HepG2 (cell line): ENCODE measurements around the gene FAM222B. TPM values are rescaled to one million over a fixed set of nuclear protein-coding genes. Genes with fewer than 3 reads are reported as not detected.

ENCODE experiments used
- HNRNPK ChIP-seq: fragments of 200-400 bp; formaldehyde crosslinking; IDR thresholded peaks from 2 replicates; pipeline ENCODE4 v1.6.1; 2018; ENCODE audit warnings: low read length, low read depth, moderate library complexity, mild to moderate bottlenecking; ENCODE audit not compliant: poor library complexity, severe bottlenecking
- KDM2A ChIP-seq: sonication (generic); formaldehyde crosslinking; IDR thresholded peaks from 2 replicates; pipeline ENCODE4 v1.4.0; 2020; ENCODE audit warnings: low read depth, missing genetic modification reagents, borderline replicate concordance
- KLF12 ChIP-seq: sonication (generic); formaldehyde crosslinking; IDR thresholded peaks from 2 replicates; pipeline ENCODE4 v1.4.0; 2020; ENCODE audit warnings: missing genetic modification reagents, borderline replicate concordance
- MAZ ChIP-seq, 2 experiments: sonication (generic) in 1 of 2; formaldehyde crosslinking in 1 of 2; IDR thresholded peaks; 2 replicates each; pipeline versions ENCODE4 v1.5.0 to v1.6.1; 2012 to 2020; ENCODE audit warnings: low read depth in 2 of 2, mild to moderate bottlenecking in 2 of 2, borderline replicate concordance in 1 of 2, improper control_type of control experiment in 1 of 2, low read length in 1 of 2, missing genetic modification reagents in 1 of 2, moderate library complexity in 1 of 2
- SAFB2 ChIP-seq: sonication (generic); formaldehyde crosslinking; IDR thresholded peaks from 2 replicates; pipeline ENCODE4 v1.5.1; 2020; ENCODE audit warnings: missing genetic modification reagents, low read depth, mild to moderate bottlenecking, borderline replicate concordance
- SAP130 ChIP-seq: IDR thresholded peaks from 2 replicates; pipeline ENCODE4 v1.6.1; 2016; ENCODE audit warnings: low read depth
- SP5 ChIP-seq: IDR thresholded peaks from 2 replicates; pipeline ENCODE4 v1.6.1; 2016; ENCODE audit warnings: low read depth, borderline replicate concordance
- ZFAT ChIP-seq: sonication (generic); formaldehyde crosslinking; conservative IDR thresholded peaks from 2 replicates; pipeline ENCODE4 v1.8.1; 2023; ENCODE audit warnings: missing genetic modification reagents, inconsistent platforms
- ZFP36L1 ChIP-seq: sonication (generic); formaldehyde crosslinking; IDR thresholded peaks from 2 replicates; pipeline ENCODE4 v1.8.0; 2022; ENCODE audit warnings: mild to moderate bottlenecking, missing genetic modification reagents, moderate library complexity
- ZFP90 ChIP-seq: sonication (generic); formaldehyde crosslinking; IDR thresholded peaks from 2 replicates; pipeline ENCODE4 v1.8.0; 2022; ENCODE audit warnings: missing genetic modification reagents, mild to moderate bottlenecking, inconsistent platforms, borderline replicate concordance
- ZFYVE20 ChIP-seq: sonication (generic); formaldehyde crosslinking; IDR thresholded peaks from 2 replicates; pipeline ENCODE4 v1.8.0; 2023; ENCODE audit warnings: low read depth, mild to moderate bottlenecking, moderate library complexity, missing genetic modification reagents, borderline replicate concordance
- ZNF354B ChIP-seq: sonication (generic); formaldehyde crosslinking; IDR thresholded peaks from 2 replicates; pipeline ENCODE4 v1.8.0; 2022; ENCODE audit warnings: mild to moderate bottlenecking, missing genetic modification reagents
- polyA plus RNA-seq, 8 experiments: library from polyadenylated mRNA; depleted of rRNA in 3 of 8; stranded (reverse) in 7 of 8; unstranded in 1 of 8; fragments of >200 nt; fragmentation: Illumina TruSeq in 4 of 8; extraction: Trizol in 4 of 8; gene quantifications; 2 replicates each; pipeline versions ENCODE4 v1.2.1 to v1.2.3, GENCODE V29; 2011 to 2016; ENCODE audit warnings: low read depth in 4 of 8, missing spikeins in 1 of 8, mixed read lengths in 1 of 8; ENCODE audit not compliant: insufficient read depth in 1 of 8
- total RNA-seq, 5 experiments: library from RNA; depleted of rRNA; stranded (reverse); fragments of >200 nt; fragmentation: Illumina TruSeq; extraction: Trizol; gene quantifications; 2 replicates each; pipeline ENCODE4 v1.2.3, GENCODE V29; 2016; ENCODE audit warnings: low read depth in 1 of 5
- TF ChIP-seq, protein P1 (sequence below): sonication (generic); formaldehyde crosslinking; IDR thresholded peaks from 2 replicates; pipeline ENCODE4 v1.5.0; 2020; ENCODE audit warnings: missing genetic modification reagents
- TF ChIP-seq, protein P2 (sequence below): sonication (generic); formaldehyde crosslinking; IDR thresholded peaks from 2 replicates; pipeline ENCODE4 v1.5.0; 2020; ENCODE audit warnings: mild to moderate bottlenecking, missing genetic modification reagents
- TF ChIP-seq, protein P3 (sequence below): IDR thresholded peaks from 2 replicates; pipeline ENCODE4 v1.6.1; 2016
- TF ChIP-seq, protein P4 (sequence below), 2 experiments: IDR thresholded peaks; 2 replicates each; pipeline ENCODE4 v1.6.1; 2011 to 2012; ENCODE audit warnings: low read length in 2 of 2, borderline replicate concordance in 1 of 2, low read depth in 1 of 2, mild to moderate bottlenecking in 1 of 2, moderate library complexity in 1 of 2

The FAM222B gene
- total and polyA plus RNA-seq, 2 of the 13 experiments (the other 11 are each of a cell fraction or from before 2014, with no cell fraction given), result 3.5 to 7.3 TPM

DNA sequence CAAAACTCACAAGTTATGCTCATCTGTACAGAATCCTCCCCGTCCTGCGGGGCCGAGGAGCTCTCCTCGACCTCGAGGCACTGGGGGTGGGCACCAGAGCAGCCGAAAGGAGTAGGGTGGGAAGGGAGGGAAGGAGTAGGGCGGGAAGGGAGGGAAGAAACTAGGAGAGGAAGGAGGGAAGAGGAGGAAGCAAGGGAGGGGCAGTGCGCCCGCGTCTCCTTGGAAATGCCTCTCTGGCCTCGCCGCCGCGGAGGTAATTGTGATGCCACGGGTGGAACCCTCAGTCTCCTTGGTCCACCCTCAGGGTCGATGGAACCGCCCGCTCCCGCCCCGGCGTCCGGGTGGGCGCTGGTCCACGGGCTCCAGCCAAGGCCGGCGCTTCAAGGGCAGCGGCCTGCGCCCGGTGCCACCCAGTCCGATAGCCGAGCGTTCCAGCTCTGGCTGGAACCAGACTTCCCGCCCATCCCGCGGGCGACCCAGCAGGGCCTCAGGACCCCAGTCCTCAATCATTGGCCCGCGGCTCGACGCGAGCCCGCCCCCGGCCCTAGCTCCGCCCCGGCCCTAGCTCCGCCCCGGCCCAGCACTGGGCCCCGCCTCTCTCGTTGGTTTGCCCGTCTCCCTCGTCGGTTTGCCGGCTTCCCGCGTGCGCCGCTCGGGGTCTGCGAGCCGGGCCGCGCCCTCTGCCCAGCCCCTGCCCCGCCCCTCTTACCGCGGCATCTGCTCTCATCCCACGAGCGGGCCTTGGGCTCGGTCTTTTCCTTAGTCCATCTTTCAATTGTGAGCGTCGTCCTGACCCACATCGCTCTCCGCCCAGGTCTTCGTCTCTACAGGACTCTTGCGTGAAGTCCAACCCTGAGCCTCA is 131.5 kb downstream of the FAM222B start (continued):
- TF ChIP-seq, protein P1, sequence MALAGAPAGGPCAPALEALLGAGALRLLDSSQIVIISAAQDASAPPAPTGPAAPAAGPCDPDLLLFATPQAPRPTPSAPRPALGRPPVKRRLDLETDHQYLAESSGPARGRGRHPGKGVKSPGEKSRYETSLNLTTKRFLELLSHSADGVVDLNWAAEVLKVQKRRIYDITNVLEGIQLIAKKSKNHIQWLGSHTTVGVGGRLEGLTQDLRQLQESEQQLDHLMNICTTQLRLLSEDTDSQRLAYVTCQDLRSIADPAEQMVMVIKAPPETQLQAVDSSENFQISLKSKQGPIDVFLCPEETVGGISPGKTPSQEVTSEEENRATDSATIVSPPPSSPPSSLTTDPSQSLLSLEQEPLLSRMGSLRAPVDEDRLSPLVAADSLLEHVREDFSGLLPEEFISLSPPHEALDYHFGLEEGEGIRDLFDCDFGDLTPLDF (CRISPR knock-in tag), result peak; percentile 85
- TF ChIP-seq KLF12 (peak; percentile 89; the same call in 1 of the 2 replicates), ZFAT (CRISPR knock-in tag) (no peak), SAP130 (CRISPR knock-in tag) (peak; percentile 74), SP5 (peak; percentile 45), SAFB2 (CRISPR knock-in tag) (peak; percentile 71; the same call in 1 of the 2 replicates), ZFP90 (CRISPR knock-in tag) (peak; percentile 35; the same call in 1 of the 2 replicates), ZFYVE20 (CRISPR knock-in tag) (no peak), HNRNPK (peak; percentile 93), ZFP36L1 (CRISPR knock-in tag) (peak; percentile 46; the same call in 1 of the 2 replicates), ZNF354B (no peak; the same call in 1 of the 2 replicates), MAZ (IDR thresholded peaks at IDR 0.05; ENCODE audit: borderline replicate concordance, low read depth, low read length) (no peak), MAZ (CRISPR knock-in tag; IDR thresholded peaks at IDR 0.05; ENCODE audit: low read depth) (peak; percentile 64), KDM2A (CRISPR knock-in tag) (peak; percentile 78)
- TF ChIP-seq, protein P2, sequence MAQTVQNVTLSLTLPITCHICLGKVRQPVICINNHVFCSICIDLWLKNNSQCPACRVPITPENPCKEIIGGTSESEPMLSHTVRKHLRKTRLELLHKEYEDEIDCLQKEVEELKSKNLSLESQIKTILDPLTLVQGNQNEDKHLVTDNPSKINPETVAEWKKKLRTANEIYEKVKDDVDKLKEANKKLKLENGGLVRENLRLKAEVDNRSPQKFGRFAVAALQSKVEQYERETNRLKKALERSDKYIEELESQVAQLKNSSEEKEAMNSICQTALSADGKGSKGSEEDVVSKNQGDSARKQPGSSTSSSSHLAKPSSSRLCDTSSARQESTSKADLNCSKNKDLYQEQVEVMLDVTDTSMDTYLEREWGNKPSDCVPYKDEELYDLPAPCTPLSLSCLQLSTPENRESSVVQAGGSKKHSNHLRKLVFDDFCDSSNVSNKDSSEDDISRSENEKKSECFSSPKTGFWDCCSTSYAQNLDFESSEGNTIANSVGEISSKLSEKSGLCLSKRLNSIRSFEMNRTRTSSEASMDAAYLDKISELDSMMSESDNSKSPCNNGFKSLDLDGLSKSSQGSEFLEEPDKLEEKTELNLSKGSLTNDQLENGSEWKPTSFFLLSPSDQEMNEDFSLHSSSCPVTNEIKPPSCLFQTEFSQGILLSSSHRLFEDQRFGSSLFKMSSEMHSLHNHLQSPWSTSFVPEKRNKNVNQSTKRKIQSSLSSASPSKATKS (CRISPR knock-in tag), result no peak
- TF ChIP-seq, protein P3, sequence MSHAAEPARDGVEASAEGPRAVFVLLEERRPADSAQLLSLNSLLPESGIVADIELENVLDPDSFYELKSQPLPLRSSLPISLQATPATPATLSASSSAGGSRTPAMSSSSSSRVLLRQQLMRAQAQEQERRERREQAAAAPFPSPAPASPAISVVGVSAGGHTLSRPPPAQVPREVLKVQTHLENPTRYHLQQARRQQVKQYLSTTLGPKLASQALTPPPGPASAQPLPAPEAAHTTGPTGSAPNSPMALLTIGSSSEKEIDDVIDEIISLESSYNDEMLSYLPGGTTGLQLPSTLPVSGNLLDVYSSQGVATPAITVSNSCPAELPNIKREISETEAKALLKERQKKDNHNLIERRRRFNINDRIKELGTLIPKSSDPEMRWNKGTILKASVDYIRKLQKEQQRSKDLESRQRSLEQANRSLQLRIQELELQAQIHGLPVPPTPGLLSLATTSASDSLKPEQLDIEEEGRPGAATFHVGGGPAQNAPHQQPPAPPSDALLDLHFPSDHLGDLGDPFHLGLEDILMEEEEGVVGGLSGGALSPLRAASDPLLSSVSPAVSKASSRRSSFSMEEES (CRISPR knock-in tag), result peak; percentile 65; the same call in 1 of the 2 replicates
- TF ChIP-seq, protein P4, sequence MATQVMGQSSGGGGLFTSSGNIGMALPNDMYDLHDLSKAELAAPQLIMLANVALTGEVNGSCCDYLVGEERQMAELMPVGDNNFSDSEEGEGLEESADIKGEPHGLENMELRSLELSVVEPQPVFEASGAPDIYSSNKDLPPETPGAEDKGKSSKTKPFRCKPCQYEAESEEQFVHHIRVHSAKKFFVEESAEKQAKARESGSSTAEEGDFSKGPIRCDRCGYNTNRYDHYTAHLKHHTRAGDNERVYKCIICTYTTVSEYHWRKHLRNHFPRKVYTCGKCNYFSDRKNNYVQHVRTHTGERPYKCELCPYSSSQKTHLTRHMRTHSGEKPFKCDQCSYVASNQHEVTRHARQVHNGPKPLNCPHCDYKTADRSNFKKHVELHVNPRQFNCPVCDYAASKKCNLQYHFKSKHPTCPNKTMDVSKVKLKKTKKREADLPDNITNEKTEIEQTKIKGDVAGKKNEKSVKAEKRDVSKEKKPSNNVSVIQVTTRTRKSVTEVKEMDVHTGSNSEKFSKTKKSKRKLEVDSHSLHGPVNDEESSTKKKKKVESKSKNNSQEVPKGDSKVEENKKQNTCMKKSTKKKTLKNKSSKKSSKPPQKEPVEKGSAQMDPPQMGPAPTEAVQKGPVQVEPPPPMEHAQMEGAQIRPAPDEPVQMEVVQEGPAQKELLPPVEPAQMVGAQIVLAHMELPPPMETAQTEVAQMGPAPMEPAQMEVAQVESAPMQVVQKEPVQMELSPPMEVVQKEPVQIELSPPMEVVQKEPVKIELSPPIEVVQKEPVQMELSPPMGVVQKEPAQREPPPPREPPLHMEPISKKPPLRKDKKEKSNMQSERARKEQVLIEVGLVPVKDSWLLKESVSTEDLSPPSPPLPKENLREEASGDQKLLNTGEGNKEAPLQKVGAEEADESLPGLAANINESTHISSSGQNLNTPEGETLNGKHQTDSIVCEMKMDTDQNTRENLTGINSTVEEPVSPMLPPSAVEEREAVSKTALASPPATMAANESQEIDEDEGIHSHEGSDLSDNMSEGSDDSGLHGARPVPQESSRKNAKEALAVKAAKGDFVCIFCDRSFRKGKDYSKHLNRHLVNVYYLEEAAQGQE (IDR thresholded peaks at IDR 0.05; ENCODE audit: borderline replicate concordance in 1 of 2, low read depth in 1 of 2, low read length in 2 of 2), result peak in 1 of 2 experiments; percentile 72; a peak in 1 of 4 replicates
